Measurements from ENCODE around the gene GMDS.

- TF ChIP-seq CTCF (IDR thresholded peaks at IDR 0.05 in 4 of 5, conservative IDR thresholded peaks at IDR 0.05 in 1 of 5) (no peak), POLR2A (IDR thresholded peaks at IDR 0.05) (no peak)
Observed at GRCh38 chr6:1667805-1668175, 577.6 kb downstream of the GMDS start.

Data from gastrocnemius medialis (tissue), 4 donors.